Transverse colon (tissue), 3 donors: ENCODE results near the gene KCNK7.

Experiments used
- EP300 ChIP-seq: sonication (generic); formaldehyde crosslinking; IDR thresholded peaks from one replicate; pipeline ENCODE4 v1.6.1; 2017; ENCODE audit warnings: antibody characterized with exemption, low read depth
- POLR2A ChIP-seq: fragments of 450-650 bp; IDR thresholded peaks from one replicate; pipeline ENCODE4 v1.6.1; 2016; ENCODE audit warnings: antibody characterized with exemption, mild to moderate bottlenecking, moderate library complexity
- TF ChIP-seq, protein P1 (sequence below), 5 experiments: fragments of 200-600 bp in 3 of 5; fragments of 450-650 bp in 2 of 5; sonication (generic) in 3 of 5; IDR thresholded peaks; 1 replicate in 2 of 5; 2 replicates in 3 of 5; pipeline ENCODE4 v1.5.1; 2016 to 2017; ENCODE audit warnings: antibody characterized with exemption in 5 of 5, inconsistent platforms in 3 of 5, mild to moderate bottlenecking in 2 of 5, moderate library complexity in 1 of 5

DNA sequence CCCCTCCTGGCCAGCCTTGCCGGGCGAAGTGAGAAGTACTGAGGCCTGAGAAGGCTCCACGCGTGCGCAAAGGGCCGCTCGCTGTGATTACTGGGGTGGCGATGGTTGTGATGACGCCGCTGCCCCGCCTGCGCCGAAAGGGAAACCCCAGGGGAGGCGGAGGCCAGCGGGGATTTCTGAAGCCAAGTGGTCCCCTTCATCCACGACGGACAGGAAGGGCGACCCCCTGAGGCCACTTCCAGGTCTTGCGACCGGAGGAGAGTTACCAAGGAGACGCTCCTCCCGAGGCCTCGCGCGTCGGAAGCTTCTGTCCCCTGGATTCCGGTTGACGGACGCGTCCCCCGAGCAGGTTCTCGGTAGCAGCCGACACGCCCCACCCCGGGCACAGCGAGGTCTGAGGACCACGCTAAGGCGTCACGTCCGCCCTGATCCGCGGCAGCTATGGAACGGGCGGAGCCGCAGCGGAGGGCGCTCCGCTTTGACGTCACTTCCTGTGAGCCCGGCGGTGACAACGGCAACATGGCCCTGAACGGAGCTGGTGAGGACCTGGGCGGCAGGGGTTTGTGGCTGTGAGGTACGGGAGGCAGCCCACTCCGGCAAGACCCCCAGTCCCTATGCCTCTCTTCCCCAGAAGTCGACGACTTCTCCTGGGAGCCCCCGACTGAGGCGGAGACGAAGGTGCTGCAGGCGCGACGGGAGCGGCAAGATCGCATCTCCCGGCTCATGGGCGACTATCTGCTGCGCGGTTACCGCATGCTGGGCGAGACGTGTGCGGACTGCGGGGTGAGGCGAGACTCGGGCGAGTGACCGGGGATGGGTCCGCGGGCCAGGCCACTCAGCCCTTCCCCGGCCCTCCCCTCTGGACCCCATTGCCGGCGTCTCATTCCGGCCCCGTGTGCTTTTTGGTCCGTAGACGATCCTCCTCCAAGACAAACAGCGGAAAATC, 25.4 kb downstream of the KCNK7 start, which contains the start of gene ZNRD2:
- TF ChIP-seq, protein P1, sequence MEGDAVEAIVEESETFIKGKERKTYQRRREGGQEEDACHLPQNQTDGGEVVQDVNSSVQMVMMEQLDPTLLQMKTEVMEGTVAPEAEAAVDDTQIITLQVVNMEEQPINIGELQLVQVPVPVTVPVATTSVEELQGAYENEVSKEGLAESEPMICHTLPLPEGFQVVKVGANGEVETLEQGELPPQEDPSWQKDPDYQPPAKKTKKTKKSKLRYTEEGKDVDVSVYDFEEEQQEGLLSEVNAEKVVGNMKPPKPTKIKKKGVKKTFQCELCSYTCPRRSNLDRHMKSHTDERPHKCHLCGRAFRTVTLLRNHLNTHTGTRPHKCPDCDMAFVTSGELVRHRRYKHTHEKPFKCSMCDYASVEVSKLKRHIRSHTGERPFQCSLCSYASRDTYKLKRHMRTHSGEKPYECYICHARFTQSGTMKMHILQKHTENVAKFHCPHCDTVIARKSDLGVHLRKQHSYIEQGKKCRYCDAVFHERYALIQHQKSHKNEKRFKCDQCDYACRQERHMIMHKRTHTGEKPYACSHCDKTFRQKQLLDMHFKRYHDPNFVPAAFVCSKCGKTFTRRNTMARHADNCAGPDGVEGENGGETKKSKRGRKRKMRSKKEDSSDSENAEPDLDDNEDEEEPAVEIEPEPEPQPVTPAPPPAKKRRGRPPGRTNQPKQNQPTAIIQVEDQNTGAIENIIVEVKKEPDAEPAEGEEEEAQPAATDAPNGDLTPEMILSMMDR (IDR thresholded peaks at IDR 0.05): peak in 4 of 5 experiments; percentile 25 to 63 (median 38)
- peak; percentile 85 for TF ChIP-seq POLR2A
- peak; percentile 78 for TF ChIP-seq EP300
